Fibroblast of peridontal ligament (primary cell): Measurements from ENCODE around the gene FAS.

Experiments
- DNase-seq: peaks from one replicate; pipeline ENCODE4 v3.0.0-alpha.2; 2010; ENCODE audit errors: extremely low read depth

FAS gene

GRCh38 chr10:88990384-88991160, at the start of gene FAS:
Gene FAS, plus strand, starts transcription at chr10:88990798. Its CDS starts 79 bp downstream, at chr10:88990877.
- peak; percentile 70 for DNase-seq

- DNase-seq = no peak
These were observed 49.6 kb upstream of the FAS start for GRCh38 chr10:88941026-88941425.

- no peak for DNase-seq
These were observed 46.8 kb upstream of the FAS start for GRCh38 chr10:88943778-88944177.

- no peak for DNase-seq
These were observed 45.8 kb upstream of the FAS start for GRCh38 chr10:88944813-88945212.

- DNase-seq = no peak
These were observed 44.4 kb upstream of the FAS start for GRCh38 chr10:88946200-88946599.

GRCh38 chr10:88946965-88947590, 43.5 kb upstream of the FAS start:
- no peak for DNase-seq

- no peak for DNase-seq
These were observed 41.5 kb upstream of the FAS start for GRCh38 chr10:88949051-88949450.

GRCh38 chr10:88949912-88950837, 40.4 kb upstream of the FAS start:
- DNase-seq = peak; percentile 75

- DNase-seq = peak; percentile 84
These were observed 37.9 kb upstream of the FAS start, which contains the start of gene ACTA2 for GRCh38 chr10:88952647-88953111. Gene ACTA2, minus strand, starts transcription at chr10:88952773. Its CDS starts 3,843 bp downstream, at chr10:88948930.

GRCh38 chr10:88953662-88954061, 36.9 kb upstream of the FAS start:
- DNase-seq = no peak

GRCh38 chr10:88954458-88955083, 36.0 kb upstream of the FAS start:
- no peak for DNase-seq

GRCh38 chr10:88957381-88957780, 33.2 kb upstream of the FAS start:
- DNase-seq = no peak

- no peak for DNase-seq
These were observed 31.9 kb upstream of the FAS start for GRCh38 chr10:88958721-88959120.

- DNase-seq = no peak
These were observed 29.8 kb upstream of the FAS start for GRCh38 chr10:88960802-88961201.

GRCh38 chr10:88961266-88961665, 29.3 kb upstream of the FAS start:
- DNase-seq = no peak

- no peak for DNase-seq
These were observed 28.3 kb upstream of the FAS start for GRCh38 chr10:88962336-88962735.

- DNase-seq = no peak
These were observed 27.3 kb upstream of the FAS start for GRCh38 chr10:88963318-88963717.

- no peak for DNase-seq
These were observed 26.2 kb upstream of the FAS start for GRCh38 chr10:88964360-88964759.

GRCh38 chr10:88964869-88965415, 25.7 kb upstream of the FAS start:
- DNase-seq = peak; percentile 58

GRCh38 chr10:88966797-88967196, 23.8 kb upstream of the FAS start:
- peak; percentile 37 for DNase-seq

GRCh38 chr10:88968391-88968790, 22.2 kb upstream of the FAS start:
- peak; percentile 78 for DNase-seq
